WTC11 (cell line): ENCODE results near the gene NDUFV3. TPM values are rescaled to one million over a fixed set of nuclear protein-coding genes. Genes with fewer than 3 reads are reported as not detected.

Source experiments
- ATAC-seq: fragments of 200-7000 bp; cut with Tn5 transposase; 2 replicates; pipeline ENCODE4 v1.10.0; 2021; ENCODE audit warnings: mild to moderate bottlenecking, moderate library complexity
- CTCF ChIA-PET: fragments of 300-600 bp; sonication (Branson Sonifier 250); formaldehyde crosslinking; loops from one replicate; lab custom pipeline; 2021; ENCODE audit warnings: antibody characterized with exemption; lab: Charles Lee
- POLR2A ChIA-PET: fragments of 350-600 bp; sonication (Branson Sonifier 250); formaldehyde crosslinking; loops from one replicate; lab custom pipeline; 2021; ENCODE audit warnings: antibody characterized with exemption; lab: Charles Lee
- DNase-seq: peaks from one replicate; pipeline ENCODE4 v3.0.0; 2021; ENCODE audit warnings: low spot score
- H3K27ac Mint-ChIP-seq: 2 replicates; pipeline ENCODE4 v1.8.0; 2021; ENCODE audit warnings: mixed read lengths
- H3K27me3 Mint-ChIP-seq: 2 replicates; pipeline ENCODE4 v1.8.0; 2021; ENCODE audit warnings: low read depth, mild to moderate bottlenecking, moderate library complexity, mixed read lengths
- H3K36me3 Mint-ChIP-seq: 2 replicates; pipeline ENCODE4 v1.8.0; 2021; ENCODE audit warnings: mixed read lengths
- H3K4me1 Mint-ChIP-seq: 2 replicates; pipeline ENCODE4 v1.8.0; 2022; ENCODE audit warnings: mixed read lengths
- H3K4me3 Mint-ChIP-seq: 2 replicates; pipeline ENCODE4 v1.8.0; 2021; ENCODE audit warnings: mild to moderate bottlenecking, moderate library complexity, mixed read lengths
- H3K9me3 Mint-ChIP-seq: 2 replicates; pipeline ENCODE4 v1.8.0; 2021; ENCODE audit warnings: mixed read lengths
- CREM ChIP-seq: sonication (generic); formaldehyde crosslinking; IDR thresholded peaks from 2 replicates; pipeline ENCODE4 v1.8.1; 2022; ENCODE audit warnings: mild to moderate bottlenecking, missing genetic modification reagents, moderate library complexity
- ETV6 ChIP-seq: sonication (generic); formaldehyde crosslinking; IDR thresholded peaks from 2 replicates; pipeline ENCODE4 v1.8.1; 2022; ENCODE audit warnings: mild to moderate bottlenecking, missing genetic modification reagents
- JUN ChIP-seq: sonication (generic); formaldehyde crosslinking; IDR thresholded peaks from 2 replicates; pipeline ENCODE4 v1.8.0; 2023; ENCODE audit warnings: mild to moderate bottlenecking, missing genetic modification reagents
- RORB ChIP-seq: fragments of 250-450 bp; sonication (Bioruptor Pico); IDR thresholded peaks from 2 replicates; pipeline ENCODE4 v1.9.0; 2021; ENCODE audit warnings: mild to moderate bottlenecking
- SMAD3 ChIP-seq: sonication (generic); formaldehyde crosslinking; IDR thresholded peaks from 2 replicates; pipeline ENCODE4 v1.8.0; 2022; ENCODE audit warnings: missing genetic modification reagents, mild to moderate bottlenecking, borderline replicate concordance
- TEAD1 ChIP-seq: sonication (generic); formaldehyde crosslinking; IDR thresholded peaks from 2 replicates; pipeline ENCODE4 v1.8.0; 2022; ENCODE audit warnings: mild to moderate bottlenecking, missing genetic modification reagents
- ZNF317 ChIP-seq: sonication (generic); formaldehyde crosslinking; IDR thresholded peaks from 2 replicates; pipeline ENCODE4 v1.8.1; 2023; ENCODE audit warnings: low read depth, mild to moderate bottlenecking, moderate library complexity, missing genetic modification reagents, borderline replicate concordance
- ZNF396 ChIP-seq: fragments of 250-450 bp; sonication (Bioruptor Pico); IDR thresholded peaks from 2 replicates; pipeline ENCODE4 v1.8.0; 2021; ENCODE audit warnings: mild to moderate bottlenecking, moderate library complexity, borderline replicate concordance
- total RNA-seq: library from RNA; stranded (reverse); gene quantifications from 3 replicates; pipeline ENCODE4 v1.2.3, GENCODE V29; 2021
- TF ChIP-seq, protein P1 (sequence below): sonication (generic); formaldehyde crosslinking; IDR thresholded peaks from 2 replicates; pipeline ENCODE4 v1.8.0; 2023; ENCODE audit warnings: missing genetic modification reagents, mild to moderate bottlenecking, borderline replicate concordance
- TF ChIP-seq, protein P2 (sequence below): sonication (generic); formaldehyde crosslinking; IDR thresholded peaks from 2 replicates; pipeline ENCODE4 v1.8.1; 2023; ENCODE audit warnings: mild to moderate bottlenecking, missing genetic modification reagents, borderline replicate concordance
- TF ChIP-seq, protein P3 (sequence below): sonication (generic); formaldehyde crosslinking; IDR thresholded peaks from 2 replicates; pipeline ENCODE4 v1.8.1; 2023; ENCODE audit warnings: mild to moderate bottlenecking, missing genetic modification reagents, moderate library complexity
- TF ChIP-seq, protein P4 (sequence below): sonication (generic); formaldehyde crosslinking; conservative IDR thresholded peaks from 2 replicates; pipeline ENCODE4 v1.8.1; 2023; ENCODE audit warnings: mild to moderate bottlenecking, low read depth, missing genetic modification reagents, moderate library complexity
- TF ChIP-seq, protein P5 (sequence below): fragments of 200-600 bp; IDR thresholded peaks from 2 replicates; pipeline ENCODE4 v1.8.0; 2022; ENCODE audit warnings: antibody characterized with exemption
- TF ChIP-seq, protein P6 (sequence below): sonication (generic); formaldehyde crosslinking; IDR thresholded peaks from 2 replicates; pipeline ENCODE4 v1.8.0; 2023; ENCODE audit warnings: missing genetic modification reagents
- TF ChIP-seq, protein P7 (sequence below): sonication (generic); formaldehyde crosslinking; IDR thresholded peaks from 2 replicates; pipeline ENCODE4 v1.8.0; 2022; ENCODE audit warnings: mild to moderate bottlenecking, missing genetic modification reagents
- TF ChIP-seq, protein P8 (sequence below): fragments of 250-450 bp; sonication (Bioruptor Pico); conservative IDR thresholded peaks from 2 replicates; pipeline ENCODE4 v1.9.0; 2021; ENCODE audit warnings: mild to moderate bottlenecking
- TF ChIP-seq, protein P9 (sequence below): sonication (generic); formaldehyde crosslinking; IDR thresholded peaks from 2 replicates; pipeline ENCODE4 v1.8.1; 2022; ENCODE audit warnings: missing genetic modification reagents, borderline replicate concordance

The NDUFV3 gene
- total RNA-seq, 1 experiment from 2014 or later = 28.5 TPM

DNA sequence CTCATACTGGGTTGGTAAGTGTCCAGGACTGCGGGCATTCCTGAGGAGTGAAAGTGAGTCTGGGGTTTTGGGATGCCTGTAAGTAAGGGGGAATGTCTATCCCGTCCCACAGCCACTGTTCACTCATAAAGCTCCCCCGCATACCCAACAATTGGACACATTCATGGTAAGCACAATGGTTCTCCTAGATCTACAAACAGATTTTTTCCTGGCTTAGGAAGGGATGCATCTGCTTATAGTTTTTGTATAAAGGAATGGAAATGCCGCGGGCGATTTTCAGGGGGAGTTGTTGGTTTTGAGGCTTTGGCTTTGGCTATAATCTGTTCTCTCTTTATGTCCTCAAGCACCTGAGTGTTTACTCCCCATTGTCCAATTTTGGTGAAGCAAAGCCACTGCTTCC lies 25.2 kb downstream of the NDUFV3 start (continued):
- TF ChIP-seq, protein P1, sequence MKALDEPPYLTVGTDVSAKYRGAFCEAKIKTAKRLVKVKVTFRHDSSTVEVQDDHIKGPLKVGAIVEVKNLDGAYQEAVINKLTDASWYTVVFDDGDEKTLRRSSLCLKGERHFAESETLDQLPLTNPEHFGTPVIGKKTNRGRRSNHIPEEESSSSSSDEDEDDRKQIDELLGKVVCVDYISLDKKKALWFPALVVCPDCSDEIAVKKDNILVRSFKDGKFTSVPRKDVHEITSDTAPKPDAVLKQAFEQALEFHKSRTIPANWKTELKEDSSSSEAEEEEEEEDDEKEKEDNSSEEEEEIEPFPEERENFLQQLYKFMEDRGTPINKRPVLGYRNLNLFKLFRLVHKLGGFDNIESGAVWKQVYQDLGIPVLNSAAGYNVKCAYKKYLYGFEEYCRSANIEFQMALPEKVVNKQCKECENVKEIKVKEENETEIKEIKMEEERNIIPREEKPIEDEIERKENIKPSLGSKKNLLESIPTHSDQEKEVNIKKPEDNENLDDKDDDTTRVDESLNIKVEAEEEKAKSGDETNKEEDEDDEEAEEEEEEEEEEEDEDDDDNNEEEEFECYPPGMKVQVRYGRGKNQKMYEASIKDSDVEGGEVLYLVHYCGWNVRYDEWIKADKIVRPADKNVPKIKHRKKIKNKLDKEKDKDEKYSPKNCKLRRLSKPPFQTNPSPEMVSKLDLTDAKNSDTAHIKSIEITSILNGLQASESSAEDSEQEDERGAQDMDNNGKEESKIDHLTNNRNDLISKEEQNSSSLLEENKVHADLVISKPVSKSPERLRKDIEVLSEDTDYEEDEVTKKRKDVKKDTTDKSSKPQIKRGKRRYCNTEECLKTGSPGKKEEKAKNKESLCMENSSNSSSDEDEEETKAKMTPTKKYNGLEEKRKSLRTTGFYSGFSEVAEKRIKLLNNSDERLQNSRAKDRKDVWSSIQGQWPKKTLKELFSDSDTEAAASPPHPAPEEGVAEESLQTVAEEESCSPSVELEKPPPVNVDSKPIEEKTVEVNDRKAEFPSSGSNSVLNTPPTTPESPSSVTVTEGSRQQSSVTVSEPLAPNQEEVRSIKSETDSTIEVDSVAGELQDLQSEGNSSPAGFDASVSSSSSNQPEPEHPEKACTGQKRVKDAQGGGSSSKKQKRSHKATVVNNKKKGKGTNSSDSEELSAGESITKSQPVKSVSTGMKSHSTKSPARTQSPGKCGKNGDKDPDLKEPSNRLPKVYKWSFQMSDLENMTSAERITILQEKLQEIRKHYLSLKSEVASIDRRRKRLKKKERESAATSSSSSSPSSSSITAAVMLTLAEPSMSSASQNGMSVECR = no peak

DNA sequence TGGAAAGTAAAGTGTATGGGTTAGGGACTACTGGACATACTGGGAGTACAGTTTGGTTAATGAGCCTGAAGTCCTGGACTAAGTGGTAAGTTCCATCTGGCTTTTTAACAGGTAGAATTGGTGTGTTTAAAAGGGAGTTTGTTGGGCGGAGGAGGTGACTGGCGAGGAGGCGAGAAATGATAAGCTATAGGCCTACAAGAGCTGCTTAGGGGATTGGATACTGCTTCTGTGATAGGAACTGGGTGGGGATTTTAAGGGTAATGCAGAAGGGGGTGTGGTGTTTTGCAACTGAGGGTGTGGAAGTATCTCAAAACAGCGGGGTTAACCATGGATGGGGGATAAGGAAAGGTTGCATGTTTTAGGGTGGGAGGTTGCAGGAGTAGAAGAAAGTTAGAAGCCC lies 28.8 kb downstream of the NDUFV3 start:
- CTCF ChIA-PET = interaction anchor here (0.7 kb wide), 1 partner anchor 67 kb away, joined by 3 read pairs; no protein-coding TSS in a partner anchor
- no peaks in the 10 kb centered on the region for H3K9me3 Mint-ChIP-seq
- peaks cover 27% of the 10 kb centered on the region for H3K4me1 Mint-ChIP-seq
- no peak for DNase-seq
- POLR2A ChIA-PET = no interaction called here
- H3K36me3 Mint-ChIP-seq = peaks cover 13% of the 10 kb centered on the region
- ATAC-seq = no peak
- H3K4me3 Mint-ChIP-seq = no peak overlapping the region
- H3K27ac Mint-ChIP-seq = no peak overlapping the region
- no peaks in the 10 kb centered on the region for H3K27me3 Mint-ChIP-seq
- TF ChIP-seq, protein P2, sequence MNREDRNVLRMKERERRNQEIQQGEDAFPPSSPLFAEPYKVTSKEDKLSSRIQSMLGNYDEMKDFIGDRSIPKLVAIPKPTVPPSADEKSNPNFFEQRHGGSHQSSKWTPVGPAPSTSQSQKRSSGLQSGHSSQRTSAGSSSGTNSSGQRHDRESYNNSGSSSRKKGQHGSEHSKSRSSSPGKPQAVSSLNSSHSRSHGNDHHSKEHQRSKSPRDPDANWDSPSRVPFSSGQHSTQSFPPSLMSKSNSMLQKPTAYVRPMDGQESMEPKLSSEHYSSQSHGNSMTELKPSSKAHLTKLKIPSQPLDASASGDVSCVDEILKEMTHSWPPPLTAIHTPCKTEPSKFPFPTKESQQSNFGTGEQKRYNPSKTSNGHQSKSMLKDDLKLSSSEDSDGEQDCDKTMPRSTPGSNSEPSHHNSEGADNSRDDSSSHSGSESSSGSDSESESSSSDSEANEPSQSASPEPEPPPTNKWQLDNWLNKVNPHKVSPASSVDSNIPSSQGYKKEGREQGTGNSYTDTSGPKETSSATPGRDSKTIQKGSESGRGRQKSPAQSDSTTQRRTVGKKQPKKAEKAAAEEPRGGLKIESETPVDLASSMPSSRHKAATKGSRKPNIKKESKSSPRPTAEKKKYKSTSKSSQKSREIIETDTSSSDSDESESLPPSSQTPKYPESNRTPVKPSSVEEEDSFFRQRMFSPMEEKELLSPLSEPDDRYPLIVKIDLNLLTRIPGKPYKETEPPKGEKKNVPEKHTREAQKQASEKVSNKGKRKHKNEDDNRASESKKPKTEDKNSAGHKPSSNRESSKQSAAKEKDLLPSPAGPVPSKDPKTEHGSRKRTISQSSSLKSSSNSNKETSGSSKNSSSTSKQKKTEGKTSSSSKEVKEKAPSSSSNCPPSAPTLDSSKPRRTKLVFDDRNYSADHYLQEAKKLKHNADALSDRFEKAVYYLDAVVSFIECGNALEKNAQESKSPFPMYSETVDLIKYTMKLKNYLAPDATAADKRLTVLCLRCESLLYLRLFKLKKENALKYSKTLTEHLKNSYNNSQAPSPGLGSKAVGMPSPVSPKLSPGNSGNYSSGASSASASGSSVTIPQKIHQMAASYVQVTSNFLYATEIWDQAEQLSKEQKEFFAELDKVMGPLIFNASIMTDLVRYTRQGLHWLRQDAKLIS (CRISPR knock-in tag) = no peak
- TF ChIP-seq, protein P3, sequence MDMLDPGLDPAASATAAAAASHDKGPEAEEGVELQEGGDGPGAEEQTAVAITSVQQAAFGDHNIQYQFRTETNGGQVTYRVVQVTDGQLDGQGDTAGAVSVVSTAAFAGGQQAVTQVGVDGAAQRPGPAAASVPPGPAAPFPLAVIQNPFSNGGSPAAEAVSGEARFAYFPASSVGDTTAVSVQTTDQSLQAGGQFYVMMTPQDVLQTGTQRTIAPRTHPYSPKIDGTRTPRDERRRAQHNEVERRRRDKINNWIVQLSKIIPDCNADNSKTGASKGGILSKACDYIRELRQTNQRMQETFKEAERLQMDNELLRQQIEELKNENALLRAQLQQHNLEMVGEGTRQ (CRISPR knock-in tag) = no peak
- no peak for TF ChIP-seq TEAD1 (CRISPR knock-in tag)
- TF ChIP-seq CREM = no peak
- TF ChIP-seq, protein P4, sequence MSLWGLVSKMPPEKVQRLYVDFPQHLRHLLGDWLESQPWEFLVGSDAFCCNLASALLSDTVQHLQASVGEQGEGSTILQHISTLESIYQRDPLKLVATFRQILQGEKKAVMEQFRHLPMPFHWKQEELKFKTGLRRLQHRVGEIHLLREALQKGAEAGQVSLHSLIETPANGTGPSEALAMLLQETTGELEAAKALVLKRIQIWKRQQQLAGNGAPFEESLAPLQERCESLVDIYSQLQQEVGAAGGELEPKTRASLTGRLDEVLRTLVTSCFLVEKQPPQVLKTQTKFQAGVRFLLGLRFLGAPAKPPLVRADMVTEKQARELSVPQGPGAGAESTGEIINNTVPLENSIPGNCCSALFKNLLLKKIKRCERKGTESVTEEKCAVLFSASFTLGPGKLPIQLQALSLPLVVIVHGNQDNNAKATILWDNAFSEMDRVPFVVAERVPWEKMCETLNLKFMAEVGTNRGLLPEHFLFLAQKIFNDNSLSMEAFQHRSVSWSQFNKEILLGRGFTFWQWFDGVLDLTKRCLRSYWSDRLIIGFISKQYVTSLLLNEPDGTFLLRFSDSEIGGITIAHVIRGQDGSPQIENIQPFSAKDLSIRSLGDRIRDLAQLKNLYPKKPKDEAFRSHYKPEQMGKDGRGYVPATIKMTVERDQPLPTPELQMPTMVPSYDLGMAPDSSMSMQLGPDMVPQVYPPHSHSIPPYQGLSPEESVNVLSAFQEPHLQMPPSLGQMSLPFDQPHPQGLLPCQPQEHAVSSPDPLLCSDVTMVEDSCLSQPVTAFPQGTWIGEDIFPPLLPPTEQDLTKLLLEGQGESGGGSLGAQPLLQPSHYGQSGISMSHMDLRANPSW (CRISPR knock-in tag) = no peak
- TF ChIP-seq, protein P5, sequence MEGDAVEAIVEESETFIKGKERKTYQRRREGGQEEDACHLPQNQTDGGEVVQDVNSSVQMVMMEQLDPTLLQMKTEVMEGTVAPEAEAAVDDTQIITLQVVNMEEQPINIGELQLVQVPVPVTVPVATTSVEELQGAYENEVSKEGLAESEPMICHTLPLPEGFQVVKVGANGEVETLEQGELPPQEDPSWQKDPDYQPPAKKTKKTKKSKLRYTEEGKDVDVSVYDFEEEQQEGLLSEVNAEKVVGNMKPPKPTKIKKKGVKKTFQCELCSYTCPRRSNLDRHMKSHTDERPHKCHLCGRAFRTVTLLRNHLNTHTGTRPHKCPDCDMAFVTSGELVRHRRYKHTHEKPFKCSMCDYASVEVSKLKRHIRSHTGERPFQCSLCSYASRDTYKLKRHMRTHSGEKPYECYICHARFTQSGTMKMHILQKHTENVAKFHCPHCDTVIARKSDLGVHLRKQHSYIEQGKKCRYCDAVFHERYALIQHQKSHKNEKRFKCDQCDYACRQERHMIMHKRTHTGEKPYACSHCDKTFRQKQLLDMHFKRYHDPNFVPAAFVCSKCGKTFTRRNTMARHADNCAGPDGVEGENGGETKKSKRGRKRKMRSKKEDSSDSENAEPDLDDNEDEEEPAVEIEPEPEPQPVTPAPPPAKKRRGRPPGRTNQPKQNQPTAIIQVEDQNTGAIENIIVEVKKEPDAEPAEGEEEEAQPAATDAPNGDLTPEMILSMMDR = no peak
- TF ChIP-seq ZNF317 = no peak
- TF ChIP-seq, protein P6, sequence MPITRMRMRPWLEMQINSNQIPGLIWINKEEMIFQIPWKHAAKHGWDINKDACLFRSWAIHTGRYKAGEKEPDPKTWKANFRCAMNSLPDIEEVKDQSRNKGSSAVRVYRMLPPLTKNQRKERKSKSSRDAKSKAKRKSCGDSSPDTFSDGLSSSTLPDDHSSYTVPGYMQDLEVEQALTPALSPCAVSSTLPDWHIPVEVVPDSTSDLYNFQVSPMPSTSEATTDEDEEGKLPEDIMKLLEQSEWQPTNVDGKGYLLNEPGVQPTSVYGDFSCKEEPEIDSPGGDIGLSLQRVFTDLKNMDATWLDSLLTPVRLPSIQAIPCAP (CRISPR knock-in tag) = no peak
- TF ChIP-seq, protein P7, sequence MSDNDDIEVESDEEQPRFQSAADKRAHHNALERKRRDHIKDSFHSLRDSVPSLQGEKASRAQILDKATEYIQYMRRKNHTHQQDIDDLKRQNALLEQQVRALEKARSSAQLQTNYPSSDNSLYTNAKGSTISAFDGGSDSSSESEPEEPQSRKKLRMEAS (CRISPR knock-in tag) = no peak
- TF ChIP-seq, protein P8, sequence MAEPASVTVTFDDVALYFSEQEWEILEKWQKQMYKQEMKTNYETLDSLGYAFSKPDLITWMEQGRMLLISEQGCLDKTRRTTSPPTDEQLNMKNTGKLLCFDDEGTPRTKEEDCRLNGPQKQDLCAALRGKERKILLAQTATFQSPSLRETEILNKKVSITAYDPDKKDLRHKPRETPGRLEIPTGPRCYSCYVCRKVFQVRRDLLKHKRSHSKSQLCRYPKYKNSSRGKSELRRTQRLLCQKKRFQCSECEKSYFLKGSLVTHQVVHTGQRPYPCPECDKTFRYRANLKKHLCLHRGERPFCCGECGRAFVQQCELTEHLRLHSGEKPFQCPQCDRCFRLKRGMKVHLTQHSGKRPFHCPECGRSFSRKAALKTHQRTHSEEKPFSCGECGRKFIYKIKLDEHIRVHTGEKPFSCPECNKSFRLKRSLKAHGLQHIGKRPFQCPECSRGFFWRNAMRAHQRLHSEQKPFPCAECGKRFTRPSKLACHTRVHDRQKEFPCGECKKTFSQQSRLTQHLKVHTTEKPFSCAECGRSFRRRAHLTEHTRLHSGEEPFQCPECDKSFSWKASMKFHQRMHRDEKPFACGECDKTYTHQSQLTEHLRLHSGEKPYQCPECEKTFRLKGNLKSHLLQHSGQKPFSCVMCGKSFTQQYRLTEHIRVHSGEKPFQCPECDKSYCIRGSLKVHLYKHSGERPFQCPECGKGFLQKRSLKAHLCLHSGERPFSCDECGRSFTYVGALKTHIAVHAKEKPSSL (CRISPR knock-in tag) = no peak
- TF ChIP-seq SMAD3 (CRISPR knock-in tag) = no peak
- TF ChIP-seq ETV6 (CRISPR knock-in tag) = no peak
- TF ChIP-seq, protein P9, sequence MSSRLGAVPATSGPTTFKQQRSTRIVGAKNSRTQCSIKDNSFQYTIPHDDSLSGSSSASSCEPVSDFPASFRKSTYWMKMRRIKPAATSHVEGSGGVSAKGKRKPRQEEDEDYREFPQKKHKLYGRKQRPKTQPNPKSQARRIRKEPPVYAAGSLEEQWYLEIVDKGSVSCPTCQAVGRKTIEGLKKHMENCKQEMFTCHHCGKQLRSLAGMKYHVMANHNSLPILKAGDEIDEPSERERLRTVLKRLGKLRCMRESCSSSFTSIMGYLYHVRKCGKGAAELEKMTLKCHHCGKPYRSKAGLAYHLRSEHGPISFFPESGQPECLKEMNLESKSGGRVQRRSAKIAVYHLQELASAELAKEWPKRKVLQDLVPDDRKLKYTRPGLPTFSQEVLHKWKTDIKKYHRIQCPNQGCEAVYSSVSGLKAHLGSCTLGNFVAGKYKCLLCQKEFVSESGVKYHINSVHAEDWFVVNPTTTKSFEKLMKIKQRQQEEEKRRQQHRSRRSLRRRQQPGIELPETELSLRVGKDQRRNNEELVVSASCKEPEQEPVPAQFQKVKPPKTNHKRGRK (CRISPR knock-in tag) = no peak
- TF ChIP-seq RORB (CRISPR knock-in tag) = no peak
- no peak for TF ChIP-seq JUN
- TF ChIP-seq ZNF396 (CRISPR knock-in tag) = no peak
